Parietal lobe (tissue), 1 donor: ENCODE results near the gene HSD17B2. TPM values are rescaled to one million over a fixed set of nuclear protein-coding genes. Genes with fewer than 3 reads are reported as not detected.

Experiments used
- total RNA-seq: library from RNA; depleted of rRNA; stranded (reverse); fragments of >200 nt; gene quantifications from one replicate; pipeline ENCODE4 v1.2.3, GENCODE V29; 2014

Gene HSD17B2, protein sequence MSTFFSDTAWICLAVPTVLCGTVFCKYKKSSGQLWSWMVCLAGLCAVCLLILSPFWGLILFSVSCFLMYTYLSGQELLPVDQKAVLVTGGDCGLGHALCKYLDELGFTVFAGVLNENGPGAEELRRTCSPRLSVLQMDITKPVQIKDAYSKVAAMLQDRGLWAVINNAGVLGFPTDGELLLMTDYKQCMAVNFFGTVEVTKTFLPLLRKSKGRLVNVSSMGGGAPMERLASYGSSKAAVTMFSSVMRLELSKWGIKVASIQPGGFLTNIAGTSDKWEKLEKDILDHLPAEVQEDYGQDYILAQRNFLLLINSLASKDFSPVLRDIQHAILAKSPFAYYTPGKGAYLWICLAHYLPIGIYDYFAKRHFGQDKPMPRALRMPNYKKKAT
- total RNA-seq = not detected

DNA sequence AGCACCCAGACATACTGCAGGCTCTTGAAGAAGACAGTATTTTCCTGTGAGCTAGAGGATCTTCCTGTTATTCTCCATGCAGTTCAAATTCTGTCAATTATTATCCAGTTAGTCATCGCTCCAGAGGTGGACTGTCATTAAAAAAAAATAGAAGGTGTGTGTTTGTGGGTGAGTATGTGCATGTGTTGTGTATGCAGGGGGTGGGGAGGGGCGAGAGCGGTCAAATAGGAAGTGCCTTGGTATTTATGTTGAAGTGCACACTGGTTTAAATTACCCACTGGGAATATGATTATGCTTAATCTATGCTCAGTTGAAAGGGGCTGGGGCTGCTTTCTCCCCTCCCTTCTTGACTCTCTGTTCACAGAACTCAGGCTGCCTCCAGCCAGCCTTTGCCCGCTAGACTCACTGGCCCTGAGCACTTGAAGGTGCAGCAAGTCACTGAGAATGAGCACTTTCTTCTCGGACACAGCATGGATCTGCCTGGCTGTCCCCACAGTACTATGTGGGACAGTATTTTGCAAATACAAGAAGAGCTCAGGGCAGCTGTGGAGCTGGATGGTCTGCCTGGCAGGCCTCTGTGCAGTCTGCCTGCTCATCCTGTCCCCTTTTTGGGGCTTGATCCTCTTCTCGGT lies at the start of gene HSD17B2:
HSD17B2 (plus strand) TSS at position 273 of the 632 bp plus-strand sequence; CDS start at position 445, 172 bp downstream.

GRCh38 chr16:82011199-82011641 lies 23.8 kb upstream of the HSD17B2 start, which contains the start of gene SDR42E1:
TSS of gene SDR42E1 (minus strand) at chr16:82011470. CDS start at chr16:82000858, 10,612 bp downstream.

Other genes with a start within 250 kb of the HSD17B2 start
- gene SDR42E1, start 23.8 kb upstream of the HSD17B2 start, total RNA-seq = not detected
- 67.3 TPM for gene MPHOSPH6, start 135.0 kb downstream of the HSD17B2 start, total RNA-seq